Stimulated activated CD8-positive, alpha-beta memory T cell treated with anti-CD3 and anti-CD28 coated beads, Interleukin-7, amount 100 ng/mL, for 48 hours (primary cell): ENCODE results near the gene GSPT1.

ENCODE experiments used
- DNase-seq, 2 donors: peaks; one replicate each; pipeline ENCODE4 v3.0.0-alpha.2; 2020; ENCODE audit warnings: low read depth in 1 of 2; ENCODE audit errors: extremely low read depth in 1 of 2

Gene GSPT1

DNA sequence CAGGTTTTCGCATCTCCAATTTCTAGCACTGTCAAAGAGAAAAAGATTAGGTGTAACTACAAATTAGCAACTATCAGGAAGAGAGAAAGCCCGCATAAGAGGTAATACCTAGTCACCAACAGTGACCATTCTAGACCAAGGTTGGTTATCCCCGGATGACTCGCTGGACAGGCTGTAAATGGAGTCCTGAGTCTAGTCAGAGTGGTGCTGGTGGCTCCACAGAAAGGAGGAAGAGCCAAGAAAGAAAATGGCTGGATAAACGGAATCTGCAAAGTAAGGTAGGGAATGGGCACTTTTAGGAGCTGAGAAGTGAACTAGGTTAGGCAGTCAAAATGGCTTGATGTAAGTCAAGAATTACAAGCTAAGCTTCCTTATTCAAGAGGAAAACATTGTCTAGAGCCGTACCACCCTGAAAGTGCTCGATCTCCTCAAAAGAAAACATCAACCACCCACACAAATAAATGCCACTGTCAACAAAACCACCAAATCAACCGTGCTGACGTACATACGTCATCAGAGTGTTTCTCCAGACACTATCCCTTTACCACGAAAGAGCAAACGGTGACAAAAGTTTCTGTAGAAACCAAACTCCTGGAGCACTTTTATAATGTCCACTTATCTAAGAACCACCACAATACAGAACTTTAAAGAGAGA, 2.2 kb downstream of the GSPT1 start:
- no peak for DNase-seq

DNA sequence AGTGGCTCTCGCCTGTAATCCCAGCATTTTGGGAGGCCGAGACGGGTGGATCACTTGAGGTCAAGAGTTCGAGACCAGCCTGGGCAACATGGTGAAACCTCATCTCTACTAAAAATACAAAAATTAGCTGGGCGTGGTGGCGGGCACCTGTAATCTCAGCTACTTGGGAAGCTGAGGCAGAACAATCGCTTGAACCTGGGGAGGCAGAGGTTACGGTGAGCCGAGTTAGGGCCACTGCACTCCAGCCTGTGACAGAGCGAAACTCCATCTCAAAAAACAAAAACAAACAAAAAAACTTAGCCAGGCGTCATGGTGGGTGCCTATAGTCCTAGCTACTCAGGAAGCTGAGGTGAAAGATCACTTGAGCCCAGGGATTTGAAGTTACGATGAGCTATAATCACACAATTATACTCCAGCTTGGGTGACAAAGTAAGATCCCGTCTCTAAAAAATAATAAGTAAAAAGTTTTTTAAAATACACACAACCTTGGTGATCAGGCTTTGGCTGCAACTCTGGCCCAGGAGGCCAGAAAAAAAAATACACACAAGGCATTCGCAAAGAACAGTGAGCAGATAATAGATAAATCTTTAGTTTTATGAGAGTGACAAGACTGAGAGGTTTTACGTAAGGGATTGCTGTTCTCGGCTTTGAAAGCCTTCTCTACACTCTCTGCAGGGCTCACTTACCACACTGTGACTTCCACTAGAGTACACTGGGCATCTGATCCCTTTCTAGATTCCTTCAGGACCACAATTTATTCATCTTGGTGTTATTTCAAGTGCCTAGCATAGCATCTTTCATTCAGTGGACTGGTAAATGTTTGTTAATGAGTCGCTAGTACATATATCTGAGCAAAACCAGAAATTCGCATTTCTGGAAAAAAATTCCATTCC, 5.9 kb downstream of the GSPT1 start:
- no peak for DNase-seq

DNA sequence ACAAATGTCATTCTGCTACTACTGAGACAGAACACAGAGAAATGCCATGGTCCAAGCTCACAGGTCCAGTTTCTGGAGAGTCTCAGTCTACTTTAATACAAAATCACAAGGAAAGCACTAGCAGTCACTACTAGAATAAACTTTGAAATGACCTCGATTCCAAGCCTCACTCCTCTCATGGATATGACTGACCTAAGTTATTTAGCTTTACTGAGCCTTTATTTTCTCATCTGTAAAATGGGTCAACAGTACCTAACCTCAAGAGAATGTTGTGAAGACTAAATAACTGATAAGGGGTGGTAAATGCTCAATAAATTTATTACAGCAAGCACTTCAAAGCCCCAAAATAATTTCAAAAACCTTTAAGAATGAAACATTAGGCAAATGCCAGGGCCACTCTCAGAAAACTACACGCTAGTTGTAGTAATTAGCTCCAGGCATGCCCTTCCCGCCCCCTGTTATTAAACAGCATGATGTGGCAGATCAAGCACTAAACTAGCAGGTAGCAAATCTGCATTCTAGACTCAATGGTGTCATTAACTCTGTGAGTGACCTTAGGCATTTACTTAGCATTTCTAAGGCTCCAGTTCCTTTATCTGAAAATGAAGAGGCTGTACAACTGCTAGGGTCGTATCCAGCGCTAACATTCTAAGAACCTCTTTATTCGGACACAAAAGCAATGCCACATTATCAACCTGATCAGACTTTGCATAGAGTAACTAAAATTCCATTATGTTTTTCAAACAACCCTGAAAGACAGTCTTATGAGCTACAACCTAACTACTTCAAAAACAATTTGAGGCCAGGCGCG, 8.4 kb downstream of the GSPT1 start:
- no peak for DNase-seq

DNA sequence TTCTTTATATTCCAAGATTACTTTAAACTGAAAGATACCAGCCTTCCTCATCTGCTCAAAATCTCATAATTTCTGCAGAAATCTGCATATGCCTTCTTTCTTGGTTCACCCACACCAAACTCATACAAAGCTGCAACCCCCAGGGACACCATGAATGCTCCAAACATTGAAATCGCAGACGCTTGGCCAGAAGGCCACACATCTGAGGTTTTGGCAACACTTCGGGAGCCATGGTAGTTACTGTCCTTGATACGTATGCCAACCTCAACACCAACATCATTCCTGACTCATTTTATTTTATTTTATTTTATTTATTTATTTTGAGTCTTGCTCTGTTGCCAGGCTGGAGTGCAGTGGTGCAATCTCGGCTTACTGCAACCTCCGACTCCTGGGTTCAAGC, 11.8 kb downstream of the GSPT1 start:
- no peak for DNase-seq

DNA sequence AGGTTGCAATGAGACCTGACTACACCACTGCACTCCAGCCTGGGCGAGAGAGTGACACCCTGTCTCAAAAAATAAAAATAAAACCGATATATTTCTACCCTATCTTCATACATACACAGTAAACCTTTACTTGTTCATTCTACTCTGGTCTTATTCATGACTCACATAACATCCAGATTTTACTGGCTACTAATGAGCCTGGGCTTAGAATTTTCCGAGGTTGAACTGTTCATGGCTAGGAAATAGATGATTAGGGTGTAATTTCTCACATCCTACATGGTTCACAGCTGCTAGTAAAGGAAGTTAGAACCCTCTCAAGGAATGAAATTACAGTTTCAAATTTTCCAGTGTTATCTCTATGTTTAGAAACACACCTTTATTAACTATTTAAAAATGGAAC, 14.7 kb downstream of the GSPT1 start:
- DNase-seq = no peak

DNA sequence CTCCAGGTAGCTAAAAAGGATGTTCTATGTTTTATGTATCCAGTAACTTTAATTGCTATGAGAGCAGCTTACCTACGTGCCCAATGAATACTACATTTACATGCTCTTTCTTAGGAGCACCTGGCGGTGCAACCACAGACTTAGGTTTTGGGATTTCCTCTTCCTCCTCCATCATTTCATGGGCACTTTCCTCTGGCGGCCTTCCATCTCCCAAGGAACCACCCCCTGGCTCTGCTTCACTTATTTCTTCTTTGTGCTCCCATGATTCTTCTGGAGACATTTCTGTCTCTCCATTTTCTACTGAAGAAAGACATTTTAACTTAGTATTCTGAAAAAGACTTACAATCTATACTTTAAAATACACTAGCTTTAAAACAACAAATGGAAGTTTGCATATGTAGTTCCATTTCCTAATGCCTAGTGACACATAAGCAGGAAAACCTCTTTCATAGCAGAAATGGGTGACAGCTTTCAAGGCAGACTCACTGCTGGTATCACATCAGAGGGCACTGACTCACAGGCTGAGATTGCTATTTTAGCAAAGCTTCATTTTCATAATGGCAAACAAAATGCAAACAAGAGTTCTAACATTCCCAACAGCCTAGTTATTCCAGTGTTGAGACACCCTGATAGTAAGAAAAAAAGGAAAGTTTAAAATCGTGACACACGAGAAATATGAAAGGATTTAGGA, 19.1 kb downstream of the GSPT1 start:
- DNase-seq = no peak

DNA sequence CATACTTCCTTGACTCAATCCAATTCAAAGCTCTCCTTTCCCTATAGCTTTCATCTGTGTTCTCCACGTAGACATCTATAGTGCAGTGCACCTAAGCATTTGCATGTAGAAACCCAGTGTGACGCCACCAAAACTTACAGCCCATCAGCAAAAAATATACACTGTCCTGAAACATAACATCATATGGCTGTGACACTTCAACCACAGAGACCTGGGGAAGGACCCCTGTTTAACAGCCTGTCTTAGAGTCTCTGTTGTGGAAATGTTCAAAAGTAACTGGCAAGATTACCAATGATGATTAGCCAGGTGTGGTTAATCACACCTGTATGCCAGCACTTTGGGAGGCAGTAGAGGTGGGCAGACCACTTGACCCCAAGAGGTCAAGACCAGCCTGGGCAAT, 22.2 kb downstream of the GSPT1 start:
- DNase-seq = no peak

DNA sequence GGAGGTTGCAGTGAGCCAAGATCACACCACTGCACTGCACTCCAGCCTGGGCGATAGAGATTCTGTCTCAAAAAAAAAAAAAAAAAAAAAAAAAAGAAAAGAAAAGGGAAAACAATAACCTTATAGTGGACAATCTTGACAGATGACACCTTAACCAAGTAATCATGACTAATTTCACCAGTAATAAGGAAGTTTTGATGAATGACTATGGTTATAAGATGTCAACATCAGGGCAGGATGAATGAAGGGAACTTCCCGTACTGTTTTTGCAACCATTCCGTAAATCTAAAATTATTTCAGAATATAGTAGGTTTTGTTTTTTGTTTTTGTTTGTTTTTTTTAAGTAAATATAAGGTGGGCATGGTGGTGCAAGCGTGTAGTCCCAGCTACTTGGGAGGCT, 23.0 kb downstream of the GSPT1 start:
- no peak for DNase-seq

DNA sequence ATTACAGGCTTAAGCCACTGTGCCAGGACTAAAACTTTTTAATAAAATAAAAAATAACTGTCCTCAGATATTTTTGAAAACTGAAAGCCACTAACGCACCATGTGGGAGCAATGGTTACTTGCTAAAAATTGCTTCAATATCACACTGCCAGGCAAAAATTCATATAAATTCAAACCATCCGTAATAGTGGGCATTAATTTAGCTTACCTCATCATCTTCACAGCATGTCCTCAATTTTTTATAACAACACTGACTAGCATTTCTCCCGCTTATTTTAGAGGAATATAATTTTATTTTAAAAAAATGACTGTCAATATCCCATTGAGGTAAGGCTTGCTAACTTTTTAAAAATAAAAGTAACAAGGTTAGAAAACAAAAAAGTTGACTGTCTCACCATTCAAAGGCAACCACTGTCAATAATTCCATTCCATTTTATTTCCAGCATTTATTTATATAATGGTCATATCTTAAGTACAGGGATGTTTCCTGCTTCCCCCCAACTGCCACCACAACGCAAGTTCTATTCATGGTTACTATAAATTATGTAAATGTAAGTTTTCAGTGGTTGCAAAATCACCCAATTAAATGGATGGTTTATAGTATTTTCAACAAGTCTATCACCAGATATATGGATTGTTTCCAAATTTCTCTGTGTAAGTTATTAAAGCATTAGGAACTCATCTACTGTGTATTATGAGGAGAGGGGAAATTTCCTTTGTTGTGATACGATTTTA, 25.4 kb downstream of the GSPT1 start:
- DNase-seq = no peak

DNA sequence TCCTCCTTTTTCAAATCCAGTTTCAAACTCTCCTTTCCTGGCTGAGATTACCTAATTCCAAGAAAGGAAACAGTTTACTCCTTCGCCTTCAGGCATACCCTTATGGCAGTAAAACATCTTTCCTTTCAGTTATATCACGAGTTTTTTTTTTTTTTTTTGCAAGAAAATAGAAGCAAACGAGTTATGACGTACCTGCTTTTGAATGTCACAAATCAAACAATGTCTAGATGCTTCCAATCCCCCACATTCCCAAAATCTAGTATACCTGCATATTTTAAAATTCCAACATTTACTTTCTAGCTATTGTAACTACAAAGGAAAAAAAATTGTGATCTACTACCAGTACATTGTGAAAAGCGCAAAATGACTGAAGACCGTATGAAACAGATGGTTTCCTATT, 28.9 kb downstream of the GSPT1 start:
- no peak for DNase-seq

DNA sequence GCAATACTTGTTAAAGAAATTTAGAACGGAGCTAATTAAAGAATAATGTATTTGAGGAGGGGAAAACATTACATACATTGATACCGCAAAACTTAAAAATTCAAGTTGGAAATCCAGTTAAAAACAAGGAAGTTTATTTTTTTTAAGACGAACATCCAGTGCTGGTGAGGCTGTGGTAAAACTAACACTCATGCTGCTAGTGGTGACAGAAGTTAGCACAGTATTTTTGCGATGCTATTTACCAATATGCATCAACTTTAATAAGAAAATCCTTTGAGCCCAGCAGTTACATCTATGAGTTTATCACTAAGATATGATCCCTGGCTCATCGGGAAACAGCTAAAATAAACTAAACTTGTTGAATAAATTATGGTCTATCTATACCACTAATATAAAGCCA, 31.7 kb downstream of the GSPT1 start:
- no peak for DNase-seq

DNA sequence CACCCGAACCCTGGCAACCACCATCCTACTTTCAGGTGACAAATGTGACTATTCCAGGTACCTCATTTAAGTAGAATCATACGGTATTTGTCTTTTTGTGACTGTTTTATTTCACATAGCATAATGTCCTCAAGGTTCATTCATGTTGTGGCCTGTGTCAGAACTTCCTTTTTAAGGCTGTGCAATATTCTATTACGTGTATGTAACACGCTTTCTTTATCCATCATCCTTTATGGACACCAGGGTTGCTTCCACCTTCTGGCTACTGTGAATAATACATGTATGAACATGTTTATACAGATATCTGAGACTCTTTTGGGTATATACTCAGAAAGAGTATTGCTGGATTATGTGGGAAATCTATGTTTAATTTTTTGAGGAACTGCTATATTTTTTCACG, 35.7 kb downstream of the GSPT1 start:
- no peak for DNase-seq

DNA sequence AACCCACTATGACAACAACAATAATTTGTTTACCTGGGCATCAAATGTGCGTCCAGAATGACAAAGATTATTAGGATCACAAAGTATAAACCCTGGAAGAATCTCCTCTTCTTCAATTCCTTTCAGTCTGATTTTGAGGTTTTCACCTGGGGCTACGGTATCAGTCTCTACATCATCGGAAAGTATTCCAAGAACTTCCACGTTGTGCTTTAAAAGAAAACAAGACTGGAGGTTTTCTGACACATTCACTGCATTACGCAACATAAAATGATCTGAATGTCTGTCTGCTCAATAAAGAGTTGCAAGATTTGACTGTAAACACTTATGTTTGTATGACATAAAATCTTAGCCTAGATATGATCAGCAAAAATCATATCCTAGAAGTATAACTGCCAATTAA, 38.4 kb downstream of the GSPT1 start:
- no peak for DNase-seq

DNA sequence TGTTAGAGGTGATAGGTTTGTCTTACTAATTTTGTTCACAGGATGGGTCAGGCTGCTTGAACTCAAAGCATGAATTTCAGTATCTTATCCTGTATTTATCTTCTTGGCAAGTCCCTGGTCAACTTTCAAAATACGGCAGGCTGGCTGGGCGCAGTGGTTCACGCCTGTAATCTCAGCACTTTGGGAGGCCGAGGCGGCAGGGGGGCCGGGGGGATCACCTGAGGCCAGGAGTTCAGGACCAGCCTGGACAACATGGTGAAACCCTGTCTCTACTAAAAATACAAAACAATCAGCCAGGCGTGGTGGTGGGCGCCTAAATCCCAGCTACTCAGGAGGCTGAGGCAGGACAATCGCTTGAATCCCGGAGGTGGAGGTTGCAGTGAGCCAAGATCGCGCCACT, 39.5 kb downstream of the GSPT1 start:
- DNase-seq = no peak

DNA sequence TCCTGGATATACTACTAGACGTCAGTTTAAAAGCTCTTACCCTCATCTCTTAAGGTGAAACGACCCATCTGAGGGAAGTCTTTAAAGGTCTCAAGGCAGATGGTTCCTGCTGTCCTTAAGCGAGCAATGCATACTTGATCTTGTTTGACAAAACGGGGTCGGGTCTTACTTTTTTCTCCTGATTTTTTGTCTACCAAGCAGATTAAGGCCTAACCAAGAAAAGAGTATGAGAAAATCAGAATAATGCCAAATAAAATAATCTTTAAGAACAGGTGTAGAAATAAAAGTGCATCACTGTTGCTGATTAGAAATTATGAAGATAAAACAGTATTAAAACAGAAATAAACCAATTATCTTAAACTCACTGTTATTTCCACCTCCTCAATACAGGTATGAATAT, 40.0 kb downstream of the GSPT1 start:
- DNase-seq = no peak

DNA sequence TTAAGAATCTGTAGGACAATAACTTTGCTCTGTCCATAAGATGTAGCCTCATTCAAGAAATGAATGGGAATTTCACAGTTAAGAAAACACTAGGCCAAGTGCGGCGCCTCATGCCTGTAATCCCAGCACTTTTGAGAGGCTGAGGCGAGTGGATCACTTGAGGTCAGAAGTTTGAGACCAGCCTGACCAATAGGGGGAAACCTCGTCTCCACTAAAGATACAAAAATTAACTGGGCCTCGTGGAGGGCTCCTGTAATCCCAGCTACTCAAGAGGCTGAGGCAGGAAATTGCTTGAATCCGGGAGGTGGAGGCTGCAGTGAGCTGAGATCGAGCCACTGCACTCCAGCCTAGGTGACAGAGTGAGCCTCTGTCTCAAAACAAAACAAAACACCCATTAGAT, 44.6 kb downstream of the GSPT1 start:
- DNase-seq = no peak

DNA sequence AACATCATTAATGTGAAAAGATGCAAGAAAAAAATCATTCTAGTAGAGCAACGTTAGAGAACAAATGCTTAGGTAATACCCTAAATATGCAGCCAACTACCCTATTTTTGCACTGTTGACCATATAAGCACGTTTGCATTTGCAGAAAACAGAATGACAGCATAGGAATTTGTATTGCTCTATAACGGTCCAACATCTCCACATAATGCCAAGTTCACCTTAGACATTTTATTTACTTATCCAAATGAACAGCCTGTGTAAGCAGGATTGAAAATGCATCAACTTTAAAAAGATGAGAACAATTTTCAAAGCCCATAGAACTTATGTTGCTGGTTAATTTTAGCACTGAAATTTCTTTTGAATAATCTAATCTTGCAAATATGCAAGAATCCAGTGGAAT, 45.4 kb downstream of the GSPT1 start:
- DNase-seq = no peak

DNA sequence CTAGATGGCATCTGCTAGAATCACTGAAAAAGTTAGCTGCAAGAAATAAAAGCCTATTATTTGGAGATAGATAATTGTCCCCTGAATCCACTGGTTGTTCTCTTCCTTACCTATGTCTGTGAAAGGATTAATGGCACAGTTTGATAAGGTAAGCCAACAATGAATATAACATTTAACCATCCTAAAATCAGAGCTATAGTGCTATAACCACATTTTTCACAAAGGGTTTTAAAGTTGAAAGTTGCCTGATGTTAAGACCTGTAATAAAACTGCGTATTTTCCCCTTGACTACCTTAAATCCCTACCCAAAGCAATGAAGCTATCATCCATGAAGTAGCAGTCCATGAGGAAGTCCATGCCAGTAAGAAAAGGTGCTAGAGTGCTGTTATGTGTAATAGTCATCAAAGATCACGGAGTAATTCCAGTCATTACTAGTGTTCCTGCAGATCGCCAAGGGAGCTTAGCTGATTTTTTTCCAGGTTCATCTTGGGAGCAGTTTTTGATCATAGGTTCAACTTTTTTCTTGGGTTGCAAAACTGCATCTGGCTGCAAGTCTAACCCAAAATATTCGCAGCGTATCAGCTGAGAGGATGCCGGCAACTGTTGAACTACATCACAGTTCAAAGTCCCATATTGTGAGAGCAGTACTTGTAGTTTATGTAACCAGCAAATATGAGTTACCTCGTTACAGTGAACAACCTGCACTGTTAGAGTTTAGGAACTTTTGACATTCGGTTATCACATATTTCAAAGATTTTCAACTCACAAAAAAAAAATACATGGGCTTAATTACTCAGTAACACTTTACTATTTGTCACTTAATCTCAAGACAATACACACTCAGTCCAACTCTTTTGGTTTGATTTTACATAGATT, 46.2 kb downstream of the GSPT1 start:
- no peak for DNase-seq

DNA sequence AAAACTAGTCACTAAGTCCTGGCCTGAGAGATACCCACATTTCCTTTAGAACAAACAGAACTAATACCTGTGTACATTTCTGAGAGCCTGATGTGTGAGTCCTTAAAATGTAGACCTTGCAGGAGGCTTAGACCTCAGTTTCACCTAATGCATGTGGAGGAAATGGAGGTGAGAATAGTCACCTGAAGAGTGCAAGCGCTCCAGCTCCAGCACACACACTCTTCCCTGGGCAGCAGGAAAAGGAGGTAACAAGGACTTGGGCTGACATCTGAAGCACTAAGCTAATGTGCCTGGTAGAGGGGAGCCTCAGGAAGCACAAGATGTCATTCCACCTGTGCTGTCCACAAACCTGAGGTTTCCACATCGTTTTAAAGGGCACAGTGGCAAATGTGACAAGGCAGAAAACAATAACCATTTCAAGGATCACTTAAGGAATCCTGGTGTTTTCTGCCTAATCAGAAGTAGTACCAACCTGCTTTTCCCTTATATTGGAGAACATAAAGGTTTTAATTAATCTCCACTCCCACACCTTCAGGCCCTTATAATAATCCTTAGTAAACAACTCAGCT, 47.3 kb downstream of the GSPT1 start:
- no peak for DNase-seq
